Endothelial cell of umbilical vein (primary cell): ENCODE measurements around the gene SPZ1. TPM values are rescaled to one million over a fixed set of nuclear protein-coding genes. Genes with fewer than 3 reads are reported as not detected.

Source experiments
- BruUV-seq: library from RNA; stranded (reverse); fragments of 400-500 nt; replicated peaks from 2 replicates; lab custom pipeline; 2021; lab: Mats Ljungman, UMichigan
- CTCF ChIA-PET: fragments of 300-600, 350-600 bp; sonication (Branson Sonifier 250); formaldehyde crosslinking; loops from one replicate; lab custom pipeline; 2021; ENCODE audit warnings: antibody characterized with exemption, inconsistent platforms; lab: Charles Lee
- POLR2A ChIA-PET: fragments of 300-600, 350-600 bp; sonication (Branson Sonifier 250); formaldehyde crosslinking; loops from one replicate; lab custom pipeline; 2021; ENCODE audit warnings: antibody characterized with exemption, inconsistent platforms; lab: Charles Lee
- DNase-seq: peaks from one replicate; pipeline ENCODE4 v3.0.0-alpha.2; 2011; ENCODE audit warnings: low read depth, low spot score
- FAIRE-seq: peaks from 2 replicates; lab custom pipeline; 2011; peaks lifted over from hg19 to GRCh38; lab: Jason Lieb, UNC
- H2AFZ ChIP-seq: 2 replicates; pipeline ENCODE4 v1.6.0; 2012; ENCODE audit warnings: low read depth, low read length, control low read depth, inconsistent platforms
- H3K27ac ChIP-seq: 2 replicates; pipeline ENCODE4 v1.5.1; 2011; ENCODE audit warnings: low read depth, mild to moderate bottlenecking, control low read depth, low read length, moderate library complexity; ENCODE audit not compliant: insufficient read depth
- H3K27me3 ChIP-seq, 2 experiments: 2 replicates each; pipeline versions ENCODE4 v1.6.0 to v1.6.1; 2011; ENCODE audit warnings: low read length in 2 of 2, mixed read lengths in 1 of 2; ENCODE audit not compliant: control insufficient read depth in 2 of 2, insufficient read depth in 2 of 2
- H3K36me3 ChIP-seq, 2 experiments: 2 replicates in 1 of 2; 3 replicates in 1 of 2; pipeline ENCODE4 v1.5.1; 2011; ENCODE audit warnings: low read length in 2 of 2, mild to moderate bottlenecking in 1 of 2, moderate library complexity in 1 of 2; ENCODE audit not compliant: control insufficient read depth in 2 of 2, insufficient read depth in 2 of 2; ENCODE audit errors: extremely low read depth in 1 of 2
- H3K4me1 ChIP-seq: 3 replicates; pipeline ENCODE4 v1.5.1; 2011; ENCODE audit warnings: mild to moderate bottlenecking, low read length; ENCODE audit not compliant: control insufficient read depth, insufficient read depth; ENCODE audit errors: extremely low read depth
- H3K4me2 ChIP-seq: 2 replicates; pipeline ENCODE4 v1.6.1; 2011; ENCODE audit warnings: low read length, control low read depth, mixed read lengths; ENCODE audit not compliant: insufficient read depth
- H3K4me3 ChIP-seq, 3 experiments: fragments of 200-600 bp in 1 of 3; sonication (generic), shearing (Covaris generic) in 1 of 3; replicated peaks in 1 of 3; 2 replicates each; pipeline ENCODE4 v1.5.1; 2011 to 2016; ENCODE audit warnings: control low read depth in 3 of 3, low read length in 3 of 3, mild to moderate bottlenecking in 2 of 3, inconsistent platforms in 1 of 3, low read depth in 1 of 3, moderate library complexity in 1 of 3; ENCODE audit not compliant: insufficient read depth in 1 of 3
- H3K79me2 ChIP-seq: 2 replicates; pipeline ENCODE4 v1.6.0; 2012; ENCODE audit warnings: low read length, inconsistent platforms; ENCODE audit not compliant: control insufficient read depth, insufficient read depth
- H3K9ac ChIP-seq: replicated peaks from 2 replicates; pipeline ENCODE3; 2011; ENCODE audit warnings: low read length, control low read depth; ENCODE audit not compliant: insufficient read depth; ENCODE audit errors: extremely low read depth
- H3K9me1 ChIP-seq: replicated peaks from 3 replicates; pipeline ENCODE4 v1.6.0; 2011; ENCODE audit warnings: mild to moderate bottlenecking, low read length; ENCODE audit not compliant: control insufficient read depth, insufficient read depth; ENCODE audit errors: extremely low read depth
- H3K9me3 ChIP-seq: replicated peaks from 2 replicates; pipeline ENCODE4 v1.5.1; 2012; ENCODE audit warnings: low read length, inconsistent platforms; ENCODE audit not compliant: control insufficient read depth, insufficient read depth
- H4K20me1 ChIP-seq: replicated peaks from 2 replicates; pipeline ENCODE3; 2011; ENCODE audit warnings: mild to moderate bottlenecking, low read length; ENCODE audit not compliant: control insufficient read depth, insufficient read depth; ENCODE audit errors: extremely low read depth
- CTCF ChIP-seq, 2 donors: IDR thresholded peaks; 1 replicate in 1 of 2; 2 replicates in 1 of 2; pipeline ENCODE4 v1.5.1; 2011; ENCODE audit warnings: low read length in 2 of 2, mild to moderate bottlenecking in 2 of 2, moderate library complexity in 2 of 2, control low read depth in 1 of 2, inconsistent platforms in 1 of 2, low read depth in 1 of 2; ENCODE audit not compliant: insufficient read depth in 1 of 2; ENCODE audit errors: extremely low read depth in 1 of 2
- EZH2 ChIP-seq: IDR thresholded peaks from 2 replicates; pipeline ENCODE4 v1.6.1; 2012; ENCODE audit warnings: borderline replicate concordance, low read depth, mild to moderate bottlenecking, moderate library complexity, low read length, inconsistent platforms; ENCODE audit not compliant: severe bottlenecking
- FOS ChIP-seq: IDR thresholded peaks from 2 replicates; pipeline ENCODE4 v1.6.1; 2011; ENCODE audit warnings: mild to moderate bottlenecking, low read length, moderate library complexity, borderline replicate concordance; ENCODE audit not compliant: insufficient read depth
- GATA2 ChIP-seq: IDR thresholded peaks from 2 replicates; pipeline ENCODE4 v1.7.0; 2011; ENCODE audit warnings: low read depth, mild to moderate bottlenecking, moderate library complexity, mixed read lengths, low read length; ENCODE audit not compliant: insufficient read length, insufficient read depth
- JUN ChIP-seq: IDR thresholded peaks from 2 replicates; pipeline ENCODE4 v1.6.1; 2011; ENCODE audit warnings: borderline replicate concordance, low read depth; ENCODE audit not compliant: insufficient read length, insufficient read depth
- MYC ChIP-seq: IDR thresholded peaks from one replicate; pipeline ENCODE4 v1.6.1; 2011; ENCODE audit warnings: mild to moderate bottlenecking, low read depth, low read length
- POLR2A ChIP-seq: IDR thresholded peaks from 2 replicates; pipeline ENCODE4 v1.6.1; 2012; ENCODE audit warnings: low read depth, mild to moderate bottlenecking, control low read depth, low read length
- POLR2AphosphoS5 ChIP-seq: IDR thresholded peaks from 2 replicates; pipeline ENCODE4 v1.6.1; 2012; ENCODE audit warnings: low read depth, mild to moderate bottlenecking, control low read depth, low read length, moderate library complexity; ENCODE audit not compliant: insufficient read depth
- dilution Hi-C: fragments of 300-500 bp; cut with MboI; formaldehyde crosslinking; loops from one replicate; pipeline ENCODE4 v1.15.0; 2019; ENCODE audit warnings: low sequenced_read_pairs; ENCODE audit not compliant: extremely low pct_ligation_motif_present
- intact Hi-C: fragments of 100-400 bp; cut with micrococcal nuclease; formaldehyde crosslinking; loops from one replicate; pipeline ENCODE4 v1.10.0; 2022
- polyA plus RNA-seq, 4 experiments: library from polyadenylated mRNA; depleted of rRNA in 3 of 4; stranded (reverse) in 3 of 4; unstranded in 1 of 4; fragments of >200 nt; gene quantifications; 2 replicates each; pipeline versions ENCODE4 v1.2.1 to v1.2.3, GENCODE V29; 2011 to 2012; ENCODE audit warnings: missing spikeins in 1 of 4
- total RNA-seq: library from RNA; stranded (reverse); gene quantifications from 2 replicates; pipeline ENCODE4 v1.2.3, GENCODE V29; 2021
- TF ChIP-seq, protein P1 (sequence below): IDR thresholded peaks from 2 replicates; pipeline ENCODE4 v1.6.1; 2011; ENCODE audit not compliant: insufficient read depth, insufficient read length

The SPZ1 gene
- total and polyA plus RNA-seq, 2 donors (not counting 3 experiments of a cell fraction or from before 2014, with no cell fraction given): not detected

DNA sequence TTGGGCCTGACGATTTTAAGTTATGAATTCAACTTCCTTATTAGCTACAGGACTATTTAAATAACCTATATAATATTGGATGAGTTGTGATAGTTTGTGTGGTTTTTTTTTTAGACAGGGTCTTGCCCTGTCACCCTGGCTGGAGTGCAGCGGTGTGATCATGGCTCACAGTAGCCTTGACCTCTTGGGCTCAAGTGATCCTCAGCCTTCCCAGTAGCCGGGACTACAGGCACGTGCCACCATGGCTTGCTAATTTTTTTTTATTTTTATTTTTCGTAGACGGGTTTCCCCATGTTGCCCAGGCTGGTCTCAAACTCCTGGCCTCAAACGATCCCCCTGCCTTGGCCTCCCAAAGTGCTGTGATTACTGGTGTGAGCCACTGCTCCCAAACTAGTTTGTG lies 17.6 kb downstream of the SPZ1 start:
- intact Hi-C loops (no loop called here), dilution Hi-C loops (no loop called here)
- Histone ChIP-seq H3K27ac (no peak overlapping the region), H4K20me1 (no peaks in the 10 kb centered on the region), H3K4me3 (no peak overlapping the region), H3K79me2 (no peaks in the 10 kb centered on the region), H3K36me3 (no peaks in the 10 kb centered on the region), H3K9me3 (no peaks in the 10 kb centered on the region), H3K4me1 (no peaks in the 10 kb centered on the region), H2AFZ (no peak overlapping the region), H3K9me1 (no peaks in the 10 kb centered on the region), H3K27me3 (no peaks in the 10 kb centered on the region), H3K9ac (no peak overlapping the region), H3K4me2 (no peak overlapping the region)
- DNase-seq: no peak
- CTCF ChIA-PET: no interaction called here
- POLR2A ChIA-PET: no interaction called here
- FAIRE-seq: no peak
- BruUV-seq: no TSS peak
- TF ChIP-seq POLR2AphosphoS5 (no peak), POLR2A (no peak), MYC (no peak), JUN (no peak), EZH2 (no peak), FOS (no peak), CTCF (IDR thresholded peaks at IDR 0.05; ENCODE audit: extremely low read depth in 1 of 2, insufficient read depth in 1 of 2, low read depth in 1 of 2, low read length in 2 of 2) (no peak), GATA2 (no peak)
- TF ChIP-seq, protein P1, sequence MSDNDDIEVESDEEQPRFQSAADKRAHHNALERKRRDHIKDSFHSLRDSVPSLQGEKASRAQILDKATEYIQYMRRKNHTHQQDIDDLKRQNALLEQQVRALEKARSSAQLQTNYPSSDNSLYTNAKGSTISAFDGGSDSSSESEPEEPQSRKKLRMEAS: no peak
